DOHH2 (cell line): Measurements from ENCODE around the gene TEPSIN.

Source experiments
- CTCF ChIP-seq: fragments of 200-600 bp; sonication (generic); IDR thresholded peaks from one replicate; pipeline ENCODE4 v1.5.1; 2014; ENCODE audit warnings: antibody characterized with exemption, mild to moderate bottlenecking, low read depth, low read length; ENCODE audit not compliant: poor library complexity, severe bottlenecking
- EZH2phosphoT487 ChIP-seq: fragments of 200-600 bp; sonication (generic); IDR thresholded peaks from 2 replicates; pipeline ENCODE4 v1.6.1; 2017; ENCODE audit warnings: borderline replicate concordance, mild to moderate bottlenecking, antibody characterized with exemption, low read length, moderate library complexity, mixed read lengths

- TF ChIP-seq CTCF (no peak), EZH2phosphoT487 (no peak)
Measured at GRCh38 chr17:81209141-81209540, 29.7 kb downstream of the TEPSIN start.
